Right lobe of liver (tissue), 6 donors: Measurements from ENCODE around the gene CD2AP. TPM values are rescaled to one million over a fixed set of nuclear protein-coding genes. Genes with fewer than 3 reads are reported as not detected.

Source experiments
- ATAC-seq, 4 donors: fragments of 200-7000 bp; cut with Tn5 transposase; one replicate each; pipeline ENCODE4 v1.9.1; 2020; ENCODE audit warnings: mild to moderate bottlenecking in 4 of 4, moderate library complexity in 4 of 4
- DNase-seq, 3 donors: peaks; one replicate each; pipeline ENCODE4 v3.0.0-alpha.2; 2020
- H3K27ac ChIP-seq, 3 donors: fragments of 200-600 bp; one replicate each; pipeline ENCODE4 v1.8.0; 2022
- H3K27me3 ChIP-seq, 2 donors: fragments of 200-600 bp; one replicate each; pipeline ENCODE4 v1.8.0; 2022
- H3K36me3 ChIP-seq, 4 donors: fragments of 200-600 bp; sonication (generic) in 1 of 4; one replicate each; pipeline versions ENCODE4 v1.5.1 to v1.8.0; 2017 to 2022; ENCODE audit warnings: control low read depth in 1 of 4
- H3K4me1 ChIP-seq, 4 donors: fragments of 200-600 bp; sonication (generic) in 1 of 4; one replicate each; pipeline versions ENCODE4 v1.5.1 to v1.8.0; 2017 to 2022; ENCODE audit warnings: control low read depth in 1 of 4
- H3K4me3 ChIP-seq, 3 donors: fragments of 200-600 bp; one replicate each; pipeline ENCODE4 v1.8.0; 2022
- H3K9me3 ChIP-seq, 4 donors: fragments of 200-600 bp; sonication (generic) in 1 of 4; one replicate each; pipeline versions ENCODE4 v1.5.1 to v1.8.0; 2017 to 2022; ENCODE audit warnings: control low read depth in 1 of 4
- POLR2A ChIP-seq: fragments of 450-650 bp; IDR thresholded peaks from one replicate; pipeline ENCODE4 v1.6.1; 2017; ENCODE audit warnings: antibody characterized with exemption, mild to moderate bottlenecking
- WGBS: methylation state at CpG from one replicate; pipeline ENCODE4 v1.1.6; 2018; ENCODE audit warnings: low coverage, low lambda C conversion rate; ENCODE audit not compliant: insufficient coverage; ENCODE audit errors: missing lambda C conversion rate; 5-methylcytosine and 5-hydroxymethylcytosine counted together
- intact Hi-C, 2 donors: fragments of 100-400 bp; cut with DNase I; formaldehyde crosslinking; loops; one replicate each; pipeline versions ENCODE4 v1.11.2 to v1.14.1; 2022
- total RNA-seq, 6 experiments: library from RNA; depleted of rRNA in 2 of 6; stranded (reverse); fragments of >200 nt in 2 of 6; fragmentation: NEBNext Ultra II Directional in 3 of 6; extraction: Animal tissue kit (Norgen Biotek cat#: 25700) in 3 of 6; gene quantifications; one replicate each; pipeline versions ENCODE4 v1.1.0 to v1.2.4, GENCODE V29; 2016 to 2023
- TF ChIP-seq, protein P1 (sequence below), 4 donors: fragments of 200-600 bp in 3 of 4; fragments of 450-650 bp in 1 of 4; IDR thresholded peaks; one replicate each; pipeline versions ENCODE4 v1.5.1 to v1.8.0; 2016 to 2022; ENCODE audit warnings: antibody characterized with exemption in 4 of 4, mild to moderate bottlenecking in 2 of 4
- donor health status: DM: no; HTN: yes; CAD: no.
- donor health status: DM: no; HTN: no; CAD: no.
- donor health status: DM: no; HTN: no; CAD: no.
- donor health status: DM: no; HTN: yes; CAD: no.
- donor health status: DM: no; HTN: yes; CAD: no.

CD2AP gene
- total RNA-seq, 6 experiments from 2014 or later = 12.0 to 24.8 (median 15.1) TPM

DNA sequence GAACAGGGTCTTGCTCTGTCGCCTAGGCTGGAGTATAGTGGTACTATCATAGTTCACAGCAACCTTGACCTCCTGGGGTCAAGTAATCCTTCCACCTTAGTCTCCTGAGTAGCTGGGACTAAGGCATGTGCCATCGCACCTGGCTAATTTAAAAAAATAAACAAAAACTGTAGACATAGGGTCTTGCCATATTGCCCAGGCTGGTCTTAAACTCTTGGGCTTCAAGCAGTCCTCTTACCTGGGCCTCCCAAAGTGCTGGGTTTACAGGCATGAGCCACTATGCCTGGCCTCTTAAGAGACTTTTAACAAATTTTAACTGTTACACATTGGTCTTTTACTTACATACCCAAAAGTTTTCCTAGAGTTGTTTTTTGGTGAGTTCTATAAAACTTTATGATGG, 12.4 kb downstream of the CD2AP start:
- H3K4me3 ChIP-seq = no peak overlapping the region
- peaks cover 0 to 2% (median 0%) of the 10 kb centered on the region in 4 donors for H3K36me3 ChIP-seq
- no peak overlapping the region for H3K27ac ChIP-seq
- H3K27me3 ChIP-seq = no peaks in the 10 kb centered on the region
- 73% methylated on average over 2 of the region's 2 CpGs for WGBS
- DNase-seq = no peak
- no peaks in the 10 kb centered on the region for H3K4me1 ChIP-seq
- H3K9me3 ChIP-seq = no peaks in the 10 kb centered on the region
- no peak for ATAC-seq
- TF ChIP-seq, protein P1, sequence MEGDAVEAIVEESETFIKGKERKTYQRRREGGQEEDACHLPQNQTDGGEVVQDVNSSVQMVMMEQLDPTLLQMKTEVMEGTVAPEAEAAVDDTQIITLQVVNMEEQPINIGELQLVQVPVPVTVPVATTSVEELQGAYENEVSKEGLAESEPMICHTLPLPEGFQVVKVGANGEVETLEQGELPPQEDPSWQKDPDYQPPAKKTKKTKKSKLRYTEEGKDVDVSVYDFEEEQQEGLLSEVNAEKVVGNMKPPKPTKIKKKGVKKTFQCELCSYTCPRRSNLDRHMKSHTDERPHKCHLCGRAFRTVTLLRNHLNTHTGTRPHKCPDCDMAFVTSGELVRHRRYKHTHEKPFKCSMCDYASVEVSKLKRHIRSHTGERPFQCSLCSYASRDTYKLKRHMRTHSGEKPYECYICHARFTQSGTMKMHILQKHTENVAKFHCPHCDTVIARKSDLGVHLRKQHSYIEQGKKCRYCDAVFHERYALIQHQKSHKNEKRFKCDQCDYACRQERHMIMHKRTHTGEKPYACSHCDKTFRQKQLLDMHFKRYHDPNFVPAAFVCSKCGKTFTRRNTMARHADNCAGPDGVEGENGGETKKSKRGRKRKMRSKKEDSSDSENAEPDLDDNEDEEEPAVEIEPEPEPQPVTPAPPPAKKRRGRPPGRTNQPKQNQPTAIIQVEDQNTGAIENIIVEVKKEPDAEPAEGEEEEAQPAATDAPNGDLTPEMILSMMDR (IDR thresholded peaks at IDR 0.05) = no peak
- no peak for TF ChIP-seq POLR2A
- intact Hi-C loops = no loop called here

DNA sequence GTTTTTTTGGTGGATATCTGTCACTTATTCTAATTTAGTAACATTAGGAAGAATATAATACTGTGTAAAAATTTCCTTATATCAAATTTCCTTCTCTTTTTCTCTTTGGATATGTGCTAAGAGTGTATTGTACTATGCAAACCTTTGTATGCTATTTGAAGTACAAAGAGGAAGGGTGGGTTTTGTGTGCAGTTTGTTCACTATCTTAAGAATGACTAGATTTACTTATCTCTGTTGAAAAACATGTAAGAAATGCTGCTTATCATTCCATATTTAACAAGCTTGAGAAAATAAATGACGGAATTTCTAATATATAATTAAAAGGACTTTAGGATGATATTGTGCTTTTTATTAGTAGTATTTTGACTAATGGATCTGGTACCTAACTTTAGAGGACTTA, 13.1 kb downstream of the CD2AP start:
- H3K36me3 ChIP-seq = peaks cover 0 to 2% (median 0%) of the 10 kb centered on the region in 4 donors
- WGBS = 80% methylated on average over 1 of the region's 1 CpG
- intact Hi-C loops = no loop called here
- H3K27me3 ChIP-seq = no peaks in the 10 kb centered on the region
- DNase-seq = no peak
- no peak for ATAC-seq
- H3K9me3 ChIP-seq = no peaks in the 10 kb centered on the region
- no peak overlapping the region for H3K27ac ChIP-seq
- TF ChIP-seq POLR2A = no peak
- TF ChIP-seq, protein P1 (IDR thresholded peaks at IDR 0.05) = no peak
- H3K4me3 ChIP-seq = no peak overlapping the region
- H3K4me1 ChIP-seq = no peaks in the 10 kb centered on the region

DNA sequence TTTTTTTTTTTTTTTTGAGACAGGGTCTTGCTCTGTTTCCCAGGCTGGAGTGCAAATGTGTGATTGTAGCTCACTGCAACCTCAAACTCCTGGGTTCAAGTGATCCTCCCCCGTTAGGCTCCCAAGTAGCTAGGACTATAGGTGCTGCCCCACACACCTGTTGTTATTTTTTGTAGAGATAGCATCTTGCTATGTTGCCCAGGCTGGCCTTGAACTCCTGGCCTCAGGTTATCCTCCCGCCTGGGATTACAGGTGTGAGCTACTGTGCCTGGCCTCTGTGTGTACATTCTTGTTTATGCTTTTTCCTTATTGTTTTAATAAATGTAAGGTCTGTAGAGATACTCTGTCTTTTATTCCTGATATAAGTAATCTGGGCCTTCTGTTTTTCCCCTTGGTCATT, 14.8 kb downstream of the CD2AP start:
- H3K36me3 ChIP-seq = no peaks in the 10 kb centered on the region
- no peaks in the 10 kb centered on the region for H3K4me1 ChIP-seq
- H3K27ac ChIP-seq = no peak overlapping the region
- no CpG with 5 or more reads among the region's 2 CpGs for WGBS
- no peak overlapping the region for H3K4me3 ChIP-seq
- TF ChIP-seq POLR2A = no peak
- TF ChIP-seq, protein P1 (IDR thresholded peaks at IDR 0.05) = no peak
- DNase-seq = no peak
- no peak for ATAC-seq
- H3K9me3 ChIP-seq = no peaks in the 10 kb centered on the region
- intact Hi-C loops = no loop called here
- no peaks in the 10 kb centered on the region for H3K27me3 ChIP-seq

DNA sequence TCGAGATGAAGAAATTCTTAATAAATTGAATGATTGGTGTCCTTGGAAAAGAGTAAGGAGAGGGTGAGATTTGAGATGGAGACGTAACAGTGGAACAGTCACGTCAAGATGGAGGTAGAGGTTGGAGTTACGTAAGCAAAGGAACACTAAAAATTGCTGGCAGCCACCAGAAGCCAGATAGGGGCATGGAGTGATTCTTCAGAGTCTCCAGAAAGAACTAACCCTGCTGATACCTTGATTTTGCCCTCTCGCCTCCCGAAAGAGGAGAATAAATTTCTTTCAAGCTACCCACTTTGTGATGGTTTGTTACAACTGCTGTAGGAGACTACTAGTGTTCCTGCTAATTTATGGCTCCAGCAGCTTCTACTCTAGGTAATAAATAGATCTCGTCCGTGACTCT, 17.6 kb downstream of the CD2AP start:
- no peaks in the 10 kb centered on the region for H3K4me1 ChIP-seq
- H3K36me3 ChIP-seq = no peaks in the 10 kb centered on the region
- H3K27ac ChIP-seq = no peak overlapping the region
- no peaks in the 10 kb centered on the region for H3K9me3 ChIP-seq
- no peak overlapping the region for H3K4me3 ChIP-seq
- ATAC-seq (no peak), DNase-seq (no peak)
- 93% methylated on average over 8 of the region's 8 CpGs for WGBS
- TF ChIP-seq, protein P1 (IDR thresholded peaks at IDR 0.05) = no peak
- TF ChIP-seq POLR2A = no peak
- intact Hi-C loops = no loop called here
- no peaks in the 10 kb centered on the region for H3K27me3 ChIP-seq
